B cell (primary cell): Measurements from ENCODE around the gene TMX2. TPM values are rescaled to one million over a fixed set of nuclear protein-coding genes. Genes with fewer than 3 reads are reported as not detected.
A peak's percentile ranks its signal among the peaks of the same experiment; 100 is the strongest.

Experiments
- ATAC-seq: fragments of 200-7000 bp; cut with Tn5 transposase; one replicate; pipeline ENCODE4 v1.10.0; 2021; ENCODE audit warnings: low read depth, mild to moderate bottlenecking, moderate number of reproducible peaks, moderate library complexity
- CTCF ChIA-PET: fragments of 350-600 bp; sonication (Branson Sonifier 250); formaldehyde crosslinking; loops from one replicate; lab custom pipeline; 2021; ENCODE audit warnings: antibody characterized with exemption, inconsistent platforms; lab: Charles Lee
- POLR2A ChIA-PET: fragments of 350-600 bp; sonication (Branson Sonifier 250); formaldehyde crosslinking; loops from one replicate; lab custom pipeline; 2021; ENCODE audit warnings: antibody characterized with exemption; lab: Charles Lee
- DNase-seq: peaks from one replicate; pipeline ENCODE4 v3.0.0; 2013
- H2AFZ ChIP-seq: 2 replicates; pipeline ENCODE4 v1.6.1; 2012; ENCODE audit warnings: mild to moderate bottlenecking, low read depth, low read length; ENCODE audit not compliant: insufficient read depth, poor library complexity, severe bottlenecking
- H3K27ac ChIP-seq, 2 donors: 1 replicate in 1 of 2; 2 replicates in 1 of 2; pipeline ENCODE4 v1.5.1; 2012 to 2013; ENCODE audit warnings: low read length in 2 of 2, mild to moderate bottlenecking in 2 of 2, moderate library complexity in 1 of 2
- H3K27me3 ChIP-seq, 4 experiments: fragments of 200-600 bp in 1 of 4; sonication (generic) in 1 of 4; replicated peaks in 1 of 4; 1 replicate in 2 of 4; 2 replicates in 2 of 4; pipeline versions ENCODE4 v1.6.1 to v1.7.0; 2013 to 2016; ENCODE audit warnings: low read length in 3 of 4, mild to moderate bottlenecking in 2 of 4, mixed read lengths in 1 of 4, moderate library complexity in 1 of 4; ENCODE audit not compliant: insufficient read depth in 4 of 4, control insufficient read depth in 3 of 4; ENCODE audit errors: control extremely low read depth in 1 of 4
- H3K36me3 ChIP-seq, 2 experiments: replicated peaks in 1 of 2; 1 replicate in 1 of 2; 2 replicates in 1 of 2; pipeline versions ENCODE4 v1.6.1 to v1.7.1; 2013; ENCODE audit warnings: low read length in 1 of 2; ENCODE audit not compliant: insufficient read depth in 2 of 2, control insufficient read depth in 1 of 2; ENCODE audit errors: control extremely low read depth in 1 of 2, extremely low read depth in 1 of 2
- H3K4me1 ChIP-seq, 2 donors: fragments of 200-600 bp in 1 of 2; sonication (generic) in 1 of 2; 1 replicate in 1 of 2; 2 replicates in 1 of 2; pipeline versions ENCODE4 v1.5.1 to v1.6.1; 2013 to 2017; ENCODE audit warnings: low read length in 2 of 2; ENCODE audit not compliant: control insufficient read depth in 2 of 2, insufficient read depth in 2 of 2
- H3K4me2 ChIP-seq: replicated peaks from 2 replicates; pipeline ENCODE3; 2012; ENCODE audit warnings: mild to moderate bottlenecking, low read depth, low read length; ENCODE audit not compliant: poor library complexity, severe bottlenecking
- H3K4me3 ChIP-seq, 5 experiments: fragments of 200-600 bp in 1 of 5; sonication (generic) in 1 of 5; 1 replicate in 3 of 5; 2 replicates in 2 of 5; pipeline versions ENCODE4 v1.5.1 to v1.7.0; 2011 to 2016; ENCODE audit warnings: low read length in 4 of 5, mild to moderate bottlenecking in 4 of 5, low read depth in 2 of 5, control low read depth in 1 of 5, moderate library complexity in 1 of 5; ENCODE audit not compliant: insufficient read depth in 1 of 5; ENCODE audit errors: control extremely low read depth in 1 of 5, extremely low read depth in 1 of 5
- H3K79me2 ChIP-seq: fragments of 200-600 bp; sonication (generic); one replicate; pipeline ENCODE4 v1.6.0; 2016; ENCODE audit warnings: low read length; ENCODE audit not compliant: control insufficient read depth, insufficient read depth
- H3K9ac ChIP-seq: fragments of 200-600 bp; sonication (generic); 2 replicates; pipeline ENCODE4 v1.6.1; 2017; ENCODE audit warnings: mild to moderate bottlenecking, low read length, moderate library complexity
- H3K9me3 ChIP-seq, 3 donors: one replicate each; pipeline versions ENCODE4 v1.6.1 to v1.7.1; 2013; ENCODE audit warnings: low read length in 2 of 3; ENCODE audit not compliant: control insufficient read depth in 2 of 3, insufficient read depth in 1 of 3; ENCODE audit errors: control extremely low read depth in 1 of 3
- H4K20me1 ChIP-seq: 2 replicates; pipeline ENCODE4 v1.6.0; 2012; ENCODE audit warnings: mild to moderate bottlenecking, low read length; ENCODE audit not compliant: insufficient read depth, control insufficient read depth, poor library complexity, severe bottlenecking
- H3K27ac Mint-ChIP-seq: one replicate; pipeline ENCODE4 v1.8.0; 2021; ENCODE audit warnings: mixed read lengths
- H3K27me3 Mint-ChIP-seq: one replicate; pipeline ENCODE4 v1.8.0; 2021; ENCODE audit warnings: mixed read lengths
- H3K4me1 Mint-ChIP-seq: one replicate; pipeline ENCODE4 v1.8.0; 2021; ENCODE audit warnings: mixed read lengths
- H3K4me3 Mint-ChIP-seq: one replicate; pipeline ENCODE4 v1.8.0; 2021; ENCODE audit warnings: mixed read lengths
- H3K9me3 Mint-ChIP-seq: one replicate; pipeline ENCODE4 v1.8.0; 2022; ENCODE audit warnings: mixed read lengths; ENCODE audit not compliant: insufficient read depth
- EZH2 ChIP-seq: IDR thresholded peaks from 2 replicates; pipeline ENCODE4 v1.6.1; 2012; ENCODE audit warnings: borderline replicate concordance, low read depth, mild to moderate bottlenecking, moderate library complexity, low read length; ENCODE audit not compliant: insufficient read depth, poor library complexity, severe bottlenecking
- WGBS: methylation state at CpG from one replicate; pipeline ENCODE4 v1.1.5; 2013; ENCODE audit warnings: missing lambda C conversion rate; ENCODE audit not compliant: insufficient coverage; 5-methylcytosine and 5-hydroxymethylcytosine counted together
- intact Hi-C: fragments of 100-400 bp; cut with micrococcal nuclease; formaldehyde crosslinking; loops from one replicate; pipeline ENCODE4 v1.10.0; 2022
- polyA plus RNA-seq: library from polyadenylated mRNA; depleted of rRNA; stranded (reverse); fragments of >200 nt; gene quantifications from 2 replicates; pipeline ENCODE4 v1.2.3, GENCODE V29; 2012
- total RNA-seq, 2 donors: library from RNA; stranded (reverse); fragments of 120-200 nt in 1 of 2; gene quantifications; 1 replicate in 1 of 2; 2 replicates in 1 of 2; pipeline versions ENCODE4 v1.2.3 to v1.2.4, GENCODE V29; 2013 to 2022
- TF ChIP-seq, protein P1 (sequence below): fragments of 200-600 bp; IDR thresholded peaks from one replicate; pipeline ENCODE4 v1.8.0; 2022; ENCODE audit warnings: antibody characterized with exemption, mild to moderate bottlenecking

Gene TMX2
- total and polyA plus RNA-seq, 2 donors (not counting 1 experiment from before 2014, with no cell fraction given): 40.3 to 60.2 TPM

DNA sequence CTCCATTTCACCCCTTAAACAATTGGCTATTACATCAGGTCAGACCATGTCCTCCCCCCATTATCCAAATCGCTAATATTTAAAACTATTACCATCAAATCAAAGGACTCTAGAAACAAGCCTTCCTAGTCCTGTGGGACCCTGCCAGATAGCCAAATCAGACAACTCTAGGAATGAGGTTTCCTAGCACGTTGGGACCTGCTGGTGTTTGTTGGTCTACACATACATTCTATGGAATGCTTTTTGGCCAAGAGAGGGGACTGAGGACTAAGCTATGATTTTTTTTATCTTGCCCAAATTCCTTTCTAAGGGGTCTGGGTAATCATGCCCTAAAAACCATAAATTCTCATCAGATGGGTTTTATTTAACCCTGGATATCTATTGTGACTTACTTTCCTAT lies 14.8 kb downstream of the TMX2 start:
- H4K20me1 ChIP-seq: peaks cover 7% of the 10 kb centered on the region
- H3K27me3 ChIP-seq: no peaks in the 10 kb centered on the region
- H3K27ac ChIP-seq: no peak overlapping the region
- peaks cover 79% of the 10 kb centered on the region for H3K79me2 ChIP-seq
- ATAC-seq: no peak
- H3K36me3 ChIP-seq: peaks cover 0 to 4% of the 10 kb centered on the region in 2 experiments
- Mint-ChIP-seq H3K4me3 (no peak overlapping the region), H3K27me3 (no peaks in the 10 kb centered on the region), H3K27ac (no peak overlapping the region), H3K4me1 (peaks cover 10% of the 10 kb centered on the region), H3K9me3 (no peaks in the 10 kb centered on the region)
- no peak overlapping the region for H3K4me3 ChIP-seq
- no peaks in the 10 kb centered on the region for H3K4me1 ChIP-seq
- intact Hi-C loops: no loop called here
- TF ChIP-seq, protein P1, sequence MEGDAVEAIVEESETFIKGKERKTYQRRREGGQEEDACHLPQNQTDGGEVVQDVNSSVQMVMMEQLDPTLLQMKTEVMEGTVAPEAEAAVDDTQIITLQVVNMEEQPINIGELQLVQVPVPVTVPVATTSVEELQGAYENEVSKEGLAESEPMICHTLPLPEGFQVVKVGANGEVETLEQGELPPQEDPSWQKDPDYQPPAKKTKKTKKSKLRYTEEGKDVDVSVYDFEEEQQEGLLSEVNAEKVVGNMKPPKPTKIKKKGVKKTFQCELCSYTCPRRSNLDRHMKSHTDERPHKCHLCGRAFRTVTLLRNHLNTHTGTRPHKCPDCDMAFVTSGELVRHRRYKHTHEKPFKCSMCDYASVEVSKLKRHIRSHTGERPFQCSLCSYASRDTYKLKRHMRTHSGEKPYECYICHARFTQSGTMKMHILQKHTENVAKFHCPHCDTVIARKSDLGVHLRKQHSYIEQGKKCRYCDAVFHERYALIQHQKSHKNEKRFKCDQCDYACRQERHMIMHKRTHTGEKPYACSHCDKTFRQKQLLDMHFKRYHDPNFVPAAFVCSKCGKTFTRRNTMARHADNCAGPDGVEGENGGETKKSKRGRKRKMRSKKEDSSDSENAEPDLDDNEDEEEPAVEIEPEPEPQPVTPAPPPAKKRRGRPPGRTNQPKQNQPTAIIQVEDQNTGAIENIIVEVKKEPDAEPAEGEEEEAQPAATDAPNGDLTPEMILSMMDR: no peak
- no peak for TF ChIP-seq EZH2
- POLR2A ChIA-PET: no interaction called here
- H3K9me3 ChIP-seq: no peaks in the 10 kb centered on the region
- no peak overlapping the region for H2AFZ ChIP-seq
- WGBS: 69% methylated on average over 2 of the region's 2 CpGs
- H3K4me2 ChIP-seq: no peak overlapping the region
- CTCF ChIA-PET: no interaction called here
- no peak for DNase-seq
- H3K9ac ChIP-seq: no peak overlapping the region

DNA sequence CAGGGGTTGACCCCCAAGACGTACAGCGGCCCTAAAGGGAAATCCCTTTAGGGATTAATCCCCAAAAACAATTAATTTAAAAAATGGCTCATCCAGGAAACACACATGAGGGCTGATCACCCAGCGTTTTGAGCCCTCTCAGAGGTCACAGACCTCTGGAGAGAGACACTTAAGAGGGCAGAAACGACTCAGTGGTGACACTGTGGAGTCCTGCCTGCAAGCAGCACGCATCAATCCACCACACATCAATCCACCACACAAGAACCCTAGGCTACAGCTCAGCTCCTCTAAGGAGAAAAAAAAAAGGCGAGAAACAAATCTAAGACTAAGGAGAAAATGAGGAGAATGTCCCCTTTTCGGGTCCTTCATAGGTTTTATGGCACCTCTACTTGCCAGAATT lies 16.4 kb downstream of the TMX2 start:
- H3K9me3 Mint-ChIP-seq: no peaks in the 10 kb centered on the region
- no peak overlapping the region for H3K4me3 ChIP-seq
- H3K27ac Mint-ChIP-seq: peak overlapping the region; percentile 46
- H3K27me3 ChIP-seq: no peaks in the 10 kb centered on the region
- H3K27ac ChIP-seq: no peak overlapping the region
- H3K36me3 ChIP-seq: peaks cover 0 to 8% of the 10 kb centered on the region in 2 experiments
- TF ChIP-seq, protein P1: no peak
- no peak for TF ChIP-seq EZH2
- DNase-seq: no peak
- no peaks in the 10 kb centered on the region for H3K27me3 Mint-ChIP-seq
- H3K4me2 ChIP-seq: peak overlapping the region; percentile 34
- intact Hi-C loops: no loop called here
- H3K9ac ChIP-seq: no peak overlapping the region
- WGBS: 66% methylated on average over 3 of the region's 7 CpGs
- CTCF ChIA-PET: interaction anchor here (2.1 kb wide), 1 partner anchor 72 kb away, joined by 9 read pairs; no protein-coding TSS in a partner anchor
- POLR2A ChIA-PET: interaction anchor here (0.6 kb wide), 1 partner anchor 13 kb away, joined by 3 read pairs; no protein-coding TSS in a partner anchor
- no peaks in the 10 kb centered on the region for H3K9me3 ChIP-seq
- peaks cover 13% of the 10 kb centered on the region for H4K20me1 ChIP-seq
- H2AFZ ChIP-seq: no peak overlapping the region
- peaks cover 10% of the 10 kb centered on the region for H3K4me1 Mint-ChIP-seq
- no peak overlapping the region for H3K4me3 Mint-ChIP-seq
- H3K4me1 ChIP-seq: no peaks in the 10 kb centered on the region
- ATAC-seq: no peak
- H3K79me2 ChIP-seq: peaks cover 80% of the 10 kb centered on the region
